ENCODE data around the gene ZNF219. TPM values are rescaled to one million over a fixed set of nuclear protein-coding genes. Genes with fewer than 3 reads are reported as not detected.

ZNF219 gene
- total RNA-seq, 1 experiment from 2014 or later = 13.6 TPM

DNA sequence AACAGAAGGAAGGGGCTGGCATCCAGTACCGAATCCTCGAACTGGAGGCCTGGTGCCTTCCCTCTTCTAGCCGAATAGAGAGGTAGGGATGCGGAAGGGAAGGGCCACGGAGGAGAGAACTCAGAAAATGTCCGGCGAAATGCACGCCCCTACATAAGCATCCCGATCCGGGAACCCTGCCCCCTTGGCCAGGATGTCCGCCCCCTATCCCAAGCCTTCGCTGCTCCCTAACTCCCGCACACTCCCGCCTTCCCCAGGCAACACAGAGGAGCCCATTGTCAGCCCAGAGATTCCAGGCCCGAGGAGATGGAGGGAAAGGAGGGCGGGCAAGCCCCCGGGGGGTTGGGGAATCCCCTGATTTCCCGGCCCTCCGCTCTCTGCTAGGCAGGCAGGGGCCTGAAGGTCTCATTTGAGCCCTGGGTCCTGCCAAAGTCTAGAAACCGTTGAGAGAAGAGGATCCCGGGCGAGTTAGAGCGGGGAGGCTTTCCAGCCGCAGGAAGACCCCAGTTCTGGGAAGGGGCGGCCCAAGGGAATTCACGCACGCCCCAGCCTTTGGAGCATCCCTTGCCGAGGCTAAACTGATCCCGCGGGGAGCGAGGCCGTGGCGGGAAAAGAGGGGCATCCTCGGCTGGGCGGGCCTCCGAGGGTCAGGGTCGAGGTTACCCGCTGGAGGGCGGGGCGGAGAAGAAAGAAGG lies 28.9 kb downstream of the ZNF219 start:
- DNase-seq (ENCODE audit: low spot score) = no peak

DNA sequence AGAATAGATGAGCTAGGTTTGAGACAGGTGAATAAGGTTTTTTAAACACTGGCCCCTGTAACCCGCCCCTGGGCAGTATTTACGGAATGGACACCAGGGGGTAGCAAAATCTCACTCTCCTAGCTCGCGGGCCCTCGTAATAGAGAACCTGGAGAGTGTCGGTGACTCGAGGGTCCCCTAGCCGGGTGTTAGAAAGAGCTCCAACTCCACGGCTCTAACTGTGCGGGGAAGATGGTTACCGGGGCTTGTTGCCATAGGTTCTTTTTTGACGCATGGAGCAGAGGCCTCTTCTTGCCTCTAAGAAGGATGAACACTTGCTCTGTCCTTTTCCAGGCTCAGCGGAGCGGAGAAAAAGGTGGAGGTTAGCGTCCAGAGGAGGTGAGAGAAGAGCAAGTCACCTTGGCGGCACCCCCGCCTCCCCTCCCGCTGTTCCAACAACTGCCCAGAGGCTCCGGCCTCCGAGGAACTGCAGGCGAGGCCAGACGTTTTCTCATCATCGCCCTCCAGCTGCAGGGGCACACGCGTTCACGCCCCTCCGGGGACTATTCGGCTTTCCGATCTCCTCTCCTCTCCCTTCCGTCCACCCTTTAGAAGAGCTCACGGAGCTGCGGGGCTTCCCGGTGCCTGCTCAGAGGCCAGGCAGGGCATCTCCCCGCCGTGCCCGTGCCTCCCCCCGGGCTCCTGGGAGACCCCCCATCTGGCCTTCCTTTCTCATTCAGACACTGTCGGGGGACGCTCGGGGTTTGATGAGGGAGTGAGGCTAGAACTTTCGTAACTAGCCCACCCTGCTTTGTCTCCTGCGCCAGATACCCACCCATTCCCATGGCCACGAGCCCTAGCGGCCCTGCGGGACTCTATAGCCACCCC lies 29.7 kb downstream of the ZNF219 start:
- peak; percentile 53 for DNase-seq (ENCODE audit: low spot score)

- no peak for DNase-seq (ENCODE audit: low spot score)
These were observed 31.5 kb downstream of the ZNF219 start for GRCh38 chr14:21066882-21067502.

DNA sequence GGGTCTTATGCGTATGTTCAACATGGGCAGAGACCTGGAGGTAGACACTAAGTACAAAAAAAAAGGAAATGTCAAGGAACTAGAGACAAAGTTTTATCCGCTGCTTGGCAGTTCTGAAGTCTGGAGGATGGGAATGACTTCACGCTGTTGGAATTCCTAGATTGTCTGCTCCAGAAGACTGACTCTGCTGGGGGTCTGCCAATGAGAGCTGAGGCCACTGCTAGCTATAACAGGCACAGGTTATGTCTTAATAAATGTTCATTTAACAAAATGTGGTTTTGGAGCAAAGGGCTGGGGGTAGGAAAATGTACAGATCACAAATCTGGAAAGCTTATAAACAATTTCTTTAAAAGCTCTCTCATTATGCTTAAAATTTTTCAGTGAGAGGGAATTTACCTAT lies 35.0 kb downstream of the ZNF219 start:
- no peak for DNase-seq (ENCODE audit: low spot score)

DNA sequence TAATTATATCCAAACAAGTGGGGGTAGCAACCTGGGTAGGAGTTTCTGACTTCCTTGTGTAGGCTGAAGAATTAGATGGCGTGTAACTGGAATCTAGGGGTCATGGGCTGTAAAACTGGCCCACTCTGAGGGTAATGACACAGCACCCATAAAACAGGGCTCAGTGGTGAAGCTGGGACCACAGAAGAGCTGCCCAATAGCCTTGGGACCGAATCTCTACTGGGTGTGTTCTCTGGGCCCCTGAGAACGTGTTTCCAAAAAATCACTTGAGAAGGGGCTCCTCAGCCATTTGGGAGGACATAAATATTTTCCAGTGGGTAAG lies 37.1 kb downstream of the ZNF219 start:
- DNase-seq (ENCODE audit: low spot score) = no peak

DNA sequence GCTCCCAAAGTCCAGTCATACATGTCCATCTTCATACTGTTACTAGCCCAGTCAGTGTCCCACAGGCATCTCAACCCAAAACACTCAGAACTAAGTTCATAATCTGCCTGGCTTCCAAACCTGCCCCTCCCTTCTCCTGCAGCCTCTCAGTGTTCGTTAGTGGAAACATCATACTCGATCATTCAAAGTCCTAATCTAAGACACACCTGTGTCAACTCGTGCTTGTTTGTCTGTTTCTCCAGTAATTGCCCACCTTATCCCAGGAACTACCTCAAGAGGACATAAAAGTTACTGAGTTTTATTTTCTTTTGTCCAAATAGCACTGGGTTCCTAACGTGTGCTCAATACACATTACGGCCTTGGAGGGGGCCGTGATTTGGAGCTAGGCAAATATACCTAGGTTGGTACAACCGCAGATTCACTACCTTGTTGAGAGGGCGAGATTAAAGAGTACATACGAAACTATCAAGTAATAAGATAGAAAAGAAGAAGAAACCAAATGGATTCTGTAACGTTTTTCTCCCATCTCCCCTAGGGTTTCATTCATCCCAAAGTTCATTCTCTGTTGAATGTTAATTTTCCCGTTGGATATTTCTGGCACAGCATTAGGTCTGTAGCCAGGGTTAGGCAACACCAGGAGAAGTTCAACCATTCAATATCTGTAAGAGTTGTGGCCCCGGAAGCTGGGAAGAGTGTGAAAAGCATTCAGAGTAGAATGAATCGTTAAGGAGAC lies 37.7 kb downstream of the ZNF219 start:
- DNase-seq (ENCODE audit: low spot score) = no peak

GRCh38 chr14:21059842-21060613 lies 38.4 kb downstream of the ZNF219 start:
- DNase-seq (ENCODE audit: low spot score) = no peak

- no peak for DNase-seq (ENCODE audit: low spot score)
These were observed 39.6 kb downstream of the ZNF219 start for GRCh38 chr14:21058903-21059302.

GRCh38 chr14:21057803-21058675 lies 40.4 kb downstream of the ZNF219 start, which contains the start of gene RNASE8:
TSS of gene RNASE8 (plus strand) at chr14:21057822. CDS start at chr14:21057893, 71 bp downstream.
- no peak for DNase-seq (ENCODE audit: low spot score)

- DNase-seq (ENCODE audit: low spot score) = peak; percentile 42
These were observed 41.8 kb downstream of the ZNF219 start for GRCh38 chr14:21056520-21057163.

GRCh38 chr14:21055432-21056117 lies 42.9 kb downstream of the ZNF219 start:
- DNase-seq (ENCODE audit: low spot score) = peak; percentile 51

DNA sequence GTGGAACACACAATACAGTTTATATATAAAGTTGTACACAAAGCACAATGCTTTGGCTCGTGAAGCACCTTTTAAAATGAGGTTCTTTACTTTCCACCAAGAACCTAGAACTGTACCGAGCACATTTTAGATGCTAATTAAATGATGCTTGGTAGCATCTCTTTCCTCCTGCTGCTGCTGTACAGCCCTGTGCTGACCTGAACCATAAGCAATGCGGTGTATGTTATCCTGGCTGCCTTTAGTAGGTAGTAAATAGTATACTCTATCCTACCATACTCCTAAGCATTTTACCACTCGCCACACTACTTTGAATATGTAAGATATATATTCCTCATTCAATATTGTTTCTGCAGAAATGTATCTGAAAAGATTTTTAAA lies 43.7 kb downstream of the ZNF219 start:
- DNase-seq (ENCODE audit: low spot score) = no peak

GRCh38 chr14:21054123-21054767 lies 44.2 kb downstream of the ZNF219 start:
- DNase-seq (ENCODE audit: low spot score) = peak; percentile 54

DNA sequence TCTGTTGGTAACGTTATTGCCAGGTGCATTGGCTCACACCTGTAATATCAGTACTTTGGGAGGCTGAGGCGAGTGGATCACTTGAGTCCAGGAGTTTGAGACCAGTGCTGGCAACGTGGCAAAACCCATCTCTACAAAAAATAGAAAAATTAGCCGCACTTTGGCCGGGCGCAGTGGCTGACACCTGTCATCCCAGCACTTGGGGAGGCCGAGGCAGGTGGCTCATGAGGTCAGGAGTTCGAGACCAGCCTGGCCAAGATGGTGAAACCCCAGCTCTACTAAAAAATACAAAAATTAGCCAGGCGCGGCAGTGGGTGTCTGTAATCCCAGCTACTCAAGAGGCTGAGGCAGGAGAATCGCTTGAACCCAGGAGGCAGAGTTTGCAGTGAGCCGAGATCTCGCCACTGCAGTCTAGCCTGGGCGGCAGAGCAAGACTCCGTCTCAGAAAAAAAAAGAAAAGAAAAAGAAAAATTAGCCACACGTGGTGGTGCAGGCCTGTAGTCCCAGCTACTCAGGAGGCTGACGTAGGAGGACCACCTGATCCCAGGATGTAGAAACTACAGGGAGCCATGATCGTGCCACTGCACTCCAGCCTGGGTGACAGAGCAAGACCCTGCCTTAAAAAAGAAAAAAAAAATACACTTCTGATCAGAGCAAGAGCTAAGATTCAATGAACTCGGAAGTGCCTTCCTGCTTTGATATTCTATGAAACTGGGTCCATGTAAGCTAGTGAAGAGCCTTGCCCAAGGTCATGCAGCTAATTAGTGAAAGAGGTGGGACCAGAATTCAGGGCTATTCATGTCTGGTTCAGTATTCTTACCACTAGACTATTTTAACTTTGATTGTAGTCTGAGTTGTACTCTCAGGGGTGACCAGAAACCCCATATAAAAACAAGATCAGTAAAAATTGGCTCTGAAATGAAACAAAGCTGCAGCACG lies 45.0 kb downstream of the ZNF219 start:
- no peak for DNase-seq (ENCODE audit: low spot score)

DNA sequence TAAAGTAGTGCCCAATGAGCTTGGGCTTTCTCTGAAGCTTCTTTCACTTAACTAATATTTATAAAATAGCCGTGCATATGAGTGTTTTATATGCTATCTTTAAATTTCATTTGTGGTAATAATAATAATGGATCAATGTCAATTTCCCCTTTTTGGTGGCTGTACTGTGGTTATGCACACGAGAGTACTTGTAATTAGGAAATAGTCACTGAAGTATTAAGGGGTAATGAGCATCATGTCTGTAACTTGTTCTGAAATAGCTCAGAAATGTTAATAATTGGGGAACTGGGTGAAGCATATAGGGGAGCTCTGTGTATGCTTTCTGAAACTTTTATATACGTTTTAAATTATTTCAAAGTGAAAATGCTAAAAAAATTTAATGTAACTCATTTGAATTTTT lies 47.9 kb downstream of the ZNF219 start:
- DNase-seq (ENCODE audit: low spot score) = no peak

DNA sequence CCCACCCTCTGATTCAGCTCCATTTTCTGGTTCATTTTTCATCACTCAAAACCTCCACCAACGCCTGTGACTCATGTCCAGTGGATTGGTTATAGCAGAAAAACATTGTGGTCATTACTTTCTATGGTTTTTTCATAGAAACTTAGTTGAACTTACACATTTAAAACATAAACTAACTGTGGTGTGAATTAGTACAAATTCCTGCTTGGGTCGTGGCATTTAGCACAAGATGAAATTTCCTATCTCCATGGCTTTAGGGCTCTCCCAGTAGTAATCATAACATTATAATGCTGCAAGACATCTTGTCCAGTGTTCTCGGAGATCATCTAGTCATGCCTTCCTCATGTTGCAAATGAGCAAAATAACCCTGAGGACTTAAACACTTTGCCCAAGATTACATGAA lies 49.2 kb downstream of the ZNF219 start:
- no peak for DNase-seq (ENCODE audit: low spot score)

DNA sequence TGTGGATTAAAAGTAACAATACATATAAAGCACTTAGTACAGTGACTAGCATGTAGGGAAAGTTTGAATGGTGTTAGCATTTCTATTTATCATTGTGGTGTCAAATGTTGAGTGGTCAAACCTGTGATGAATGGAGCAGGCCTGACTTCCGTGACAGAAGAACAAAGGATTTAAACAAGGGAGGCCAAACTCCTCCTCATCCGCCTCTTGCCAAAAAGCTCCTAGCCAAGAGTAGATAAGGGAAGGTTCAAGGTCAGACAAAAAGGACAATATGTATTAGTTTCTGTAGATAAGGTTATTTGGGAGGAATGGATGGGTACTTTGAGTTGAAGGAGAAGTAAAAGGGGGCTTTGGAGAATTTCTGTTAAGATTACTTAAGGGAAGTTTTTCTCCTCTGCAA lies 49.8 kb downstream of the ZNF219 start:
- no peak for DNase-seq (ENCODE audit: low spot score)

Data from HT-29 (cell line).